Smooth muscle cell of the pulmonary artery (primary cell): ENCODE measurements around the gene TMEM154. TPM values are rescaled to one million over a fixed set of nuclear protein-coding genes. Genes with fewer than 3 reads are reported as not detected.

ENCODE experiments used
- total RNA-seq: library from RNA; depleted of rRNA; stranded (reverse); fragments of >200 nt; gene quantifications from 2 replicates; pipeline ENCODE4 v1.2.3, GENCODE V29; 2014

TMEM154 gene
- 0.33 and 1.7 TPM in 2 replicates for total RNA-seq

GRCh38 chr4:152679414-152680281, at the start of gene TMEM154:
TSS of gene TMEM154 (minus strand) at chr4:152679997. CDS start at chr4:152679933, 64 bp downstream.

Other genes with a start within 250 kb of the TMEM154 start
- gene FBXW7, start 143.9 kb downstream of the TMEM154 start, total RNA-seq = 44.6 and 45.1 TPM in 2 replicates
- 0.26 and 0.43 TPM in 2 replicates for gene TIGD4, start 99.7 kb upstream of the TMEM154 start, total RNA-seq
- 33.5 and 45.5 TPM in 2 replicates for gene ARFIP1, start 100.0 kb upstream of the TMEM154 start, total RNA-seq